LNCAP (cell line): ENCODE measurements around the gene PFDN6.

Source experiments
- TF ChIP-seq, protein P1 (sequence below): fragments of 450-650 bp; IDR thresholded peaks from 2 replicates; pipeline ENCODE4 v1.5.1; 2017; ENCODE audit warnings: mild to moderate bottlenecking

The PFDN6 gene

DNA sequence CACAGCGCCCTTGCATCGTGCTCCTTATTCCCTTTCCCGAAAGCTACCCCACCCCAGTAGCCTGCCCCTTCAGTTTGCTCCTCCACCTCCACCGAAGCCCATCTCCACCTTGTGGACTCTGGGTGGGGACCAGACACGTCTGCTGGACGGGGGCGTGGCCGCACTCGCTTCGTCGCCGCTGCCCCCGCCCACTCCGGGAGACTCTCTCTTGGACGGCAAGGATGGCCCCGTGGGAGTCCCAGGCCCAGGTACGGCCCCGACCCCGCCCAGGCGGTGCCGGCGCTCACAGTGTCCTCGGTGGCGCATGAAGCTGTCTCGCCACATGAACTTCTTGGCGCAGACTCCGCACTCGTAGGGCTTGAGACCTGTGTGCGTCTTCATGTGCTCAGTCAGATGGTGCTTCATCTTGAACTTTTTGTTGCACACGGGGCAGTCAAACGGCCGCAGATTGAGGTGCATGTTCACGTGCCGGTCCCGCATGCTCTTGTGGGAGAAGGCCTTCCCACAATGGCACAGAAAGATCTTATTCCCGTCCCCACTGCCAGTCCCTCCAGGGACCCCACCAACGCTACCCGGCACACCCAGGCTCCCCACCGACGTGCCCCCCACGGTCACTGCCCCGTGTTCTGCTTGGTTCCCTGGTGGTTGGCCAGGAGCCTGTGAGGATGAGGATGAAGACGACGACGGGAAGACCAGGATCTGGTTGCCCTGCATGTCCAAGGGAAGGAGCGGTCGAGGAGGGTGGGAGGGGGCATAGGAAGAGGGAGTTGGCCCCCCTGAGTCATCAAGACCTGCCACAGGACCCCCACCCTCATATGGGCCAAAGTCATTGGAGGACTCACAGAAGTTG lies 25.8 kb downstream of the PFDN6 start:
- TF ChIP-seq, protein P1, sequence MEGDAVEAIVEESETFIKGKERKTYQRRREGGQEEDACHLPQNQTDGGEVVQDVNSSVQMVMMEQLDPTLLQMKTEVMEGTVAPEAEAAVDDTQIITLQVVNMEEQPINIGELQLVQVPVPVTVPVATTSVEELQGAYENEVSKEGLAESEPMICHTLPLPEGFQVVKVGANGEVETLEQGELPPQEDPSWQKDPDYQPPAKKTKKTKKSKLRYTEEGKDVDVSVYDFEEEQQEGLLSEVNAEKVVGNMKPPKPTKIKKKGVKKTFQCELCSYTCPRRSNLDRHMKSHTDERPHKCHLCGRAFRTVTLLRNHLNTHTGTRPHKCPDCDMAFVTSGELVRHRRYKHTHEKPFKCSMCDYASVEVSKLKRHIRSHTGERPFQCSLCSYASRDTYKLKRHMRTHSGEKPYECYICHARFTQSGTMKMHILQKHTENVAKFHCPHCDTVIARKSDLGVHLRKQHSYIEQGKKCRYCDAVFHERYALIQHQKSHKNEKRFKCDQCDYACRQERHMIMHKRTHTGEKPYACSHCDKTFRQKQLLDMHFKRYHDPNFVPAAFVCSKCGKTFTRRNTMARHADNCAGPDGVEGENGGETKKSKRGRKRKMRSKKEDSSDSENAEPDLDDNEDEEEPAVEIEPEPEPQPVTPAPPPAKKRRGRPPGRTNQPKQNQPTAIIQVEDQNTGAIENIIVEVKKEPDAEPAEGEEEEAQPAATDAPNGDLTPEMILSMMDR: no peak

DNA sequence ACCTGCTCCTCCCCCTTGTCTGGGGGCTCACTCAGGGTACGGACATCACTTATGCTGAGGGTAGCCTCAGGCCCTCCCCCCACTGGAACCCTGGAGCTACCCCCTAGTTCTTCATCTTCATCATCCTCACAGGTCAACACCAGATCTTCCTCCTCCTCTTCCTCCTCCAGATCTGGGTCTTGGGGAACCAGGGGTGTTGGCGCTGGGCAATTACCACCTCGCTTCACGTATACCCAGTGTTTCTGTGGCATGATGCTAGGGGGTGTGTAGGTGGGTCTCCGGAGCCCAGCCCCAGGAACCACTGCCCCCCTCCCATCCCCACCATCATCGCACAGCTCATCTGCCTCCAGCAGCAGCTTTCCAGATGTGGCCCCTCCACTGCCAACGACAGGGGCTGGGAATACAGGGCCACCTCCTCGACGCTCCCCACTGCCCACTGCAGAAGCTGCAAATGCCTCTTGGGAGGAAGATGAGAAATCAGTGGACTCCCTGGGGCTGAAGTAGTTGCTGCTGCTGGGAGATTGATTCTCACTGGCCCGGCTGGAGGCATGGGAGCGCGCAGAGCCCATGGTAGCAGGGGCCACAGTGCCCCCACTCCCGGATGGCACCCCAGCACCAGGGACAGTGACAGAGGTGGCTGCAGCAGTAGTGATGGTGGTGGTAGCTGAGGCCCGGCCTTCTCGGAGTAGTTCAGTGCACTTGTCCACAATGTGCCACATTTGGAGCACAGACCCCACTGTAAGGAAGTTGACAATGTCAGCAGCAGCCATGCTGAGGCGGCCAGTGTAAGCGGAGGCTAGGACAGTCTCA lies 26.6 kb downstream of the PFDN6 start:
- TF ChIP-seq, protein P1: no peak

DNA sequence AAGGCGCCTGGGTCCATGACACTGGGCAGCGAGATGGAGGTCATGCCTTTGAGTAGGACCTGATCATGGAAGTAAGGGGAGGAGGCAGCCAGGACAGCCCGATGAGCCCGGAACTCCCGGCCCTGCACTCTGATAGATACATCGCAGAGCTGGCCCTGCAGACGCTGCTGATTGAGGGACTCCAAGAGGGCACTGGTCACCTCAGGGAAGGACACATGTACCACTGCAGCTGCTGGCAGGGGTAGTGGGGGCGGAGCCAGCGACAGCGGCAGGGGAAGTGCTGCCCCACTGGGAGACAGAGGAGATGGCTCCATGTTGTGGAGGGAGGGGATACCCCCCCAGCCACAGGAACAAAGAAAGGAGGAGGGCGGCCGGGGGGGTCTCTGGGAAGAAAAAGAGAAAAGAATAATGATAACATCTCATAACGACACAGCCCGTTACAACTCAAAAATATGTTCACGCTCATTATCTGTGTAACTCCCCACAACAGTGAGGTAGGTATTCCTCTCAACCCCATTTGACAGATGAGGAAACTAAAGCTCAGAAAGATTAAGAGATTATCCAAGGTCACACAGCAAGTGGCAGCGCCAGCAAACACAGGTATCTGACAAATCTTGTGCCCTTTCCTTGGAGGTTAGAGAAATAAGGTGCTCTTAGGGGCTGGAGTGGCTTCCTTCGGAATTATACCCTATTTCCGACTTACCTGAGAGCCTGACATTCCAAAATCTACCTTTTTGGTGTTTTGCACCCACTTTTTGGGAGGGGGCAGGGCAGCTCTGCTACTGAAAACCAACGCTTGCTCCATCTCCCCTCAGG lies 27.4 kb downstream of the PFDN6 start:
- TF ChIP-seq, protein P1: no peak

DNA sequence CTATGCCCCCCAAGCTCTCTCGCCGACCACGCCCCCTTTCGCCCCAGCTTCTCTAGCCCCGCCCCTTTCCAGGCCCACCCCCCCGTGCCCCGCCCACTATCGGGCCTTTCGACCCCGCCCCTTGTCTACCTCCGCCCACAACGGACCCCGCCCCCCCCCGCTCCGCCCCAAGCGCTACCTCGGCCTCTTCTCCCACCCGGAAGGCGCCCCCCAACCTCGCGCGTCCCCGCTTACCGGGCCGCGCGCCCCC lies 27.9 kb downstream of the PFDN6 start:
- TF ChIP-seq, protein P1: no peak

DNA sequence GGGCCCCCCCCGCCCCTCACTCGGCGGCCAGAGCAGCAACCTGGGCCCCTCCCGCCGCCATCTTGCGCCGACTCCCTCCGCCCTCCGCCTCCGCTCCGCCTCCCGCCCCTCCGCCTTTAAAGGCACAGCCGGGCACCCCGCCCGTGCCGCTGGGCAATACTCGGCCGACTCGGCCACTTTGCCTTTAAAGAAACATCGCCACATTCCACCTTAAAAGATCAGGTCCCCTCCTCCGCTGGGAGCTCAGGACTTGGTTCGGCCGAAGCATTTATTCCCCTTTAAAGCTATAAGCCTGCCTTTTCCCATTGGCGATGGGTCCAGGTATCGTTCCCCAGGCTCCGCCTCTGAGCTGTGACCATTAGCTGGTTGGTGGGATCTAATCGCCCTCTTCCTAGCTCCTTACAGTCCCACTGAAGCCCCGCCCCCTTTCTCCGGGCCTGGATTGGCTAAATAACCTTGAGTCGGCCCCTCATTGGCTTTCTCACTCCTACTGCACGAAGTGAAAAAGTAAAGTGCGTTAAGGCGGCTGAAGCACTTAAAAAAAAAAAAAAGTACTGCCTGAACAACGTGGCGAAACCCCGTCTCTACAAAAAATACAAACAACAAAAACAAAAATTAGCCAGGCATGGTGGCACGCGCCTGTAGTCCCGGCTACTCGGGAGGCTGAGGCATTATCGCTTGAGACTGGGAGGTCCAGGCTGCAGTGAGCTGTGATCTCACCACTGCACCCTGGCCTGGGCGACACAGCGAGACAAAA lies 28.4 kb downstream of the PFDN6 start, which contains the start of gene ZBTB22:
Gene ZBTB22, minus strand, starts transcription at position 76 of the 757 bp plus-strand sequence. CDS start 828 bp downstream, outside the sequence.
- TF ChIP-seq, protein P1: no peak

DNA sequence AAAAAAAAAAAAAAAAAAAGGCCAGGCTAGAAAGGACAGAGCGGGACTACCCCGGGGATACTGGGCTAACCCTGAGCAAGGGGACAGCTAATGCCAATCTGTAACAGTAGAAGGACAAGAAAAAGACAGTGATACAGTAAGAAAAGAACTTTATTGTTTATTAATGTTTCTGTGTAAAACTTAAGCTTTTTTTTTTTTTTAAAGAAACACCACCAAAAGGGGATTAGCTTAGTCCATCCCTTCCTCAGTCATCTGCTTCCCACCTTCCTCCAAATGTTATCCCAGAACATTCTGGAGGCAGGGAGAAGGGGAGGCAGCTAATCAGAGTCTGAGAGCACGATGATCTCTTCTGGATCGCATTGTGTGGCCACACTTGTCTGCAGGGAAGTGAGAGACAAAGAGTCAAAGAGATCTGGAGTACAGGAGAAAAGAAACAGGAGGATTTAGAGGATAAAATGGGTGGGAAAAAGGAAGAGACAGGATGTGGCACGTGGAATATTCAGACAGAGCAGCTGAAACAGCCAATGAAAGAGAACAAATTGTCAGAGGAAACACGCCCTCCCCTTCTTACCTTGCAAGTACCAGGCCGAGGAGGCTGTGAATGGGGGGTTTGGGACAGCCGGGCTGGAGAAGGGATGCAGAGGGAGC lies 29.1 kb downstream of the PFDN6 start:
- TF ChIP-seq, protein P1: no peak
